Ramos (cell line): ENCODE results near the gene C20orf144.

Experiments
- in situ Hi-C: fragments of 300-500 bp; cut with MboI; formaldehyde crosslinking; loops from one replicate; pipeline ENCODE4 v1.14.3; 2022; ENCODE audit warnings: low sequenced_read_pairs; ENCODE audit not compliant: unreplicated experiment

Gene C20orf144

GRCh38 chr20:33674294-33675135, 12.4 kb downstream of the C20orf144 start, which contains the start of gene NECAB3:
NECAB3 (minus strand) TSS chr20:33674428; CDS start chr20:33674352, 76 bp downstream.
- in situ Hi-C loops: no loop called here

- in situ Hi-C loops: no loop called here
These were observed 13.2 kb downstream of the C20orf144 start for GRCh38 chr20:33675136-33675959.

- in situ Hi-C loops: no loop called here
These were observed 14.0 kb downstream of the C20orf144 start for GRCh38 chr20:33676121-33676520.

- in situ Hi-C loops: no loop called here
These were observed 14.8 kb downstream of the C20orf144 start for GRCh38 chr20:33676652-33677645.

- in situ Hi-C loops: no loop called here
These were observed 16.0 kb downstream of the C20orf144 start for GRCh38 chr20:33677991-33678702.

GRCh38 chr20:33679758-33680485, 17.8 kb downstream of the C20orf144 start:
- in situ Hi-C loops: no loop called here

GRCh38 chr20:33680686-33681085, 18.6 kb downstream of the C20orf144 start:
- in situ Hi-C loops: no loop called here

- in situ Hi-C loops: no loop called here
These were observed 19.2 kb downstream of the C20orf144 start for GRCh38 chr20:33681288-33681687.

- in situ Hi-C loops: no loop called here
These were observed 19.7 kb downstream of the C20orf144 start for GRCh38 chr20:33681728-33682353.

GRCh38 chr20:33684533-33685327, 22.6 kb downstream of the C20orf144 start:
- in situ Hi-C loops: no loop called here

- in situ Hi-C loops: no loop called here
These were observed 23.4 kb downstream of the C20orf144 start for GRCh38 chr20:33685328-33686099.

GRCh38 chr20:33686100-33686983, 24.2 kb downstream of the C20orf144 start, which contains the start of gene E2F1:
E2F1 (minus strand) TSS chr20:33686385; CDS start chr20:33686264, 121 bp downstream.
- in situ Hi-C loops: no loop called here

- in situ Hi-C loops: no loop called here
These were observed 24.8 kb downstream of the C20orf144 start for GRCh38 chr20:33686984-33687366.

- in situ Hi-C loops: no loop called here
These were observed 25.3 kb downstream of the C20orf144 start for GRCh38 chr20:33687370-33687915.
